Activated effector memory CD4-positive, alpha-beta T cell treated with anti-CD3 and anti-CD28 coated beads, Interleukin-2, amount 50 U/mL, for 16 hours (primary cell): ENCODE measurements around the gene LSM2.
A peak's percentile ranks its signal among the peaks of the same experiment; 100 is the strongest.
"Not testable (repeated sequence)": the region's sequence is repeated elsewhere in the genome, so short reads cannot be mapped to it uniquely, and the experiment has no call there.

Source experiments
- DNase-seq: peaks from one replicate; pipeline ENCODE4 v3.0.0-alpha.2; 2020

LSM2 gene

GRCh38 chr6:31827286-31828079 is 20.7 kb upstream of the LSM2 start, which contains the start of gene HSPA1B:
HSPA1B (plus strand) TSS chr6:31827738; CDS start chr6:31827951, 213 bp downstream.
- DNase-seq, result peak; percentile 97

- DNase-seq, result peak; percentile 80
These were observed 20.1 kb upstream of the LSM2 start for GRCh38 chr6:31826793-31827285.

GRCh38 chr6:31825553-31825952 is 18.8 kb upstream of the LSM2 start:
- no peak for DNase-seq

GRCh38 chr6:31823592-31824196 is 16.9 kb upstream of the LSM2 start:
- not testable (repeated sequence) for DNase-seq

GRCh38 chr6:31822036-31822821 is 15.5 kb upstream of the LSM2 start:
- DNase-seq, result peak; percentile 88

GRCh38 chr6:31821301-31822035 is 14.7 kb upstream of the LSM2 start:
- peak; percentile 89 for DNase-seq

DNA sequence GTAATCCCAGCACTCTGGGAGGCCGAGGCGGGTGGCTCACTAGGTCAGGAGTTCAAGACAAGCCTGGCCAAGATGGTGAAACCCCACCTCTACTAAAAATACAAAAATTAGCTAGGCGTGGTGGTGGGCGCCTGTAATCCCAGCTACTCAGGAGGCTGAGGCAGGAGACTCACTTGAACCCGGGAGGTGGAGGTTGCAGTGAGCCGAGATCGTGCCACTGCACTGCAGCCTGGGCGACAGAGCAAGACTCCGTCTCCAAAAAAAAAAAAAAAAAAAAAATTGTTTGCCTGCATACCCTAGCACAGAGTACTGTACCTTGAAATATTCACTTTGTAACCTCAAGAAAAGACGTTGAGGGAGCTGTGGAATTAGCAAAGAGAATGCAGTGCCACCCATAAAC is 13.6 kb upstream of the LSM2 start:
- DNase-seq, result not testable (repeated sequence)

- no peak for DNase-seq
These were observed 13.1 kb upstream of the LSM2 start for GRCh38 chr6:31819871-31820299.

DNA sequence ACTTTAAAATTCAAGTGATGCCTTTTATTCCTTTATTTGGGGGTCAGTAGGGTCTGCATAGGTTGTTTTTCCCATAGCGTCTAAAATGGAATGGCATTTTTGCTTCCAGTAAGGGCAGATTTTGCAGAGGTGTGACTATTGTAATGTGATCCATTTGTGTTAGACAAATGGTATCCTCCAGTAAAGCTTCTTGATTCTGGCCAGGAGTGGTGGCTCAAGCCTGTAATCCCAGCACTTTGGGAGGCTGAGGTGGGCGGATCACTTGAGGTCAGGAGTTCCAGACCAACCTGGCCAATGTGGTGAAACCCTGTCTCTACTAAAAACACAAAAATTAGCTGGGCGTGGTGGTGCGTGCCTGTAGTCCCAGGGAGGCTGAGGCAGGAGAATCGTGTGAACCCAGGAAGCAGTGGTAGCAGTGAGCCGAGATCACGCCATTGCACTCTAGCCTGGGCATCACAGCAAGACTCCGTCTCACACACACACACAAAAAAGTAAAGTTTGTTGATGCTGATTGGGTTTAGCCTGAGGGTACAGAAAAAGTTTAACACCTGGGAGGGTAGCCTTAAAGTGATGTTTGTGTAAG is 11.3 kb upstream of the LSM2 start:
- not testable (repeated sequence) for DNase-seq

DNA sequence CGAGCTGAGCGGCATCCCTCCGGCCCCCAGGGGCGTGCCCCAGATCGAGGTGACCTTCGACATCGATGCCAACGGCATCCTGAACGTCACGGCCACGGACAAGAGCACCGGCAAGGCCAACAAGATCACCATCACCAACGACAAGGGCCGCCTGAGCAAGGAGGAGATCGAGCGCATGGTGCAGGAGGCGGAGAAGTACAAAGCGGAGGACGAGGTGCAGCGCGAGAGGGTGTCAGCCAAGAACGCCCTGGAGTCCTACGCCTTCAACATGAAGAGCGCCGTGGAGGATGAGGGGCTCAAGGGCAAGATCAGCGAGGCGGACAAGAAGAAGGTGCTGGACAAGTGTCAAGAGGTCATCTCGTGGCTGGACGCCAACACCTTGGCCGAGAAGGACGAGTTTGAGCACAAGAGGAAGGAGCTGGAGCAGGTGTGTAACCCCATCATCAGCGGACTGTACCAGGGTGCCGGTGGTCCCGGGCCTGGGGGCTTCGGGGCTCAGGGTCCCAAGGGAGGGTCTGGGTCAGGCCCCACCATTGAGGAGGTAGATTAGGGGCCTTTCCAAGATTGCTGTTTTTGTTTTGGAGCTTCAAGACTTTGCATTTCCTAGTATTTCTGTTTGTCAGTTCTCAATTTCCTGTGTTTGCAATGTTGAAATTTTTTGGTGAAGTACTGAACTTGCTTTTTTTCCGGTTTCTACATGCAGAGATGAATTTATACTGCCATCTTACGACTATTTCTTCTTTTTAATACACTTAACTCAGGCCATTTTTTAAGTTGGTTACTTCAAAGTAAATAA is 10.6 kb upstream of the LSM2 start:
- peak; percentile 80 for DNase-seq

- DNase-seq, result peak; percentile 93
These were observed 8.5 kb upstream of the LSM2 start, which contains the start of the genes HSPA1A and HSPA1L for GRCh38 chr6:31815025-31815838. HSPA1A (plus strand) TSS chr6:31815543; CDS start chr6:31815757, 214 bp downstream. HSPA1L (minus strand) TSS chr6:31815283; CDS start chr6:31811972, 3,311 bp downstream.

DNA sequence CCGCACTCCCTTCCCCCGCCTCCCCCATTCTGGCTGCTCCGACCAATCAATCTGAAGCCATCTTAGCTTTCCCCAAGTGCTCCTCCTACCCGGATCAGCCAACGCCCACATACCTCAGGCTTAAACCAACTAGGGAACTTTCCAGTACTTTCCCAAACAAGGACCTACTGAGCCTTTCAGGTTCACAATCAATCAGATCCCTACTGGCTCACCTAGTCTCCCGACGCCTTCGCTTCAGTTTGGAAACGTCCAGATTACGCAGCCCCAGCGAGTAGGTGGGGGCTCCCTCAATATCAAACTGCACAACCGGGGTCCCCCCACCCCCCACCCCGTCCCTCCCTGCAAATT is 7.9 kb upstream of the LSM2 start:
- DNase-seq, result peak; percentile 90

DNA sequence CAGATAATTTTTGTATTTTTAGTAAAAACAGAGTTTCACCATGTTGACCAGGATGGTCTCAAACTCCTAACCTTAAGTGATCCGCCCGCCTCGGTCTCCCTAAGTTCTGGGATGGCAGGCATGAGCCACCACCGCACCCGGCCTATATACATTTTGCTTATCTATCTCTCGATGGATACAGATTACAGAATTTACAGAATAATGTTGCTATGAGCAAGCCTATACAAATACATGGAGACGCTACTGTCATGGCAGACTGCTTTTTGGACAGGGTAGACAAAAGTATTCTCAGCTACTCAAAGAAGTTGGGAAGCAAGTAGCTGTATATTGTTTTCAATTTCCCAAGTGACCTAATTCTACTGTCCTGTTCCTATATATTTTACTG is 6.7 kb upstream of the LSM2 start:
- DNase-seq, result no peak

DNA sequence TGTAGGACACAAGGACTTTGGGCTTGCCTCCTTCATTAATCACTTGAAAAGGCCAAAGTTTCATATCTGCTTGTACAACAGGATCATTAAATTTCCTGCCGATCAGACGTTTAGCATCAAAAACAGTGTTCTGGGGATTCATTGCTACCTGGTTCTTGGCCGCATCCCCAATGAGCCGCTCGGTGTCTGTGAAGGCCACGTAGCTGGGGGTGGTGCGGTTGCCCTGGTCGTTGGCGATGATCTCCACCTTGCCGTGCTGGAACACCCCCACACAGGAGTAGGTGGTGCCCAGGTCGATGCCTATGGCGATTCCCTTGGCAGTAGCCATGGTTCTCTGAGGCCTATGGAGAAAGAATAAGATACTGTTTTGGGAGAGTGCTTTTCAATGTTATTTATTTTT is 4.9 kb upstream of the LSM2 start:
- no peak for DNase-seq

DNA sequence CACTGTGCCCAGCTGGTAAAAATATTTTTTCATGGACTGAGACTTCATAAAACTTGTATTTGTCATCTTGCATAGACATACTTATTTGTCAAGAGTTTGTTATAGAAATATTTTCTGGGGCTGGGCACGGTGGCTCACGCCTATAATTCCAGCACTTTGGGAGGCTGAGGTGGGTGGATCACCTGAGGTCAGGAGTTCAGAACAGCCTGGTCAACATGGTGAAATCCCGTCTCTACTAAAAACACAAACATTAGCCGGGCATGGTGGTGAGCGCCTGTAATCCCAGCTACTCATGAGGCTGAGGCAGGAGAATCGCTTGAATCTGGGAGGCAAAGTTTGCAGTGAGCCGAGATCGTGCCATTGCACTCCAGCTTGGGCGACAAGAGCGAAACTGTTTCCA is 1.8 kb upstream of the LSM2 start:
- not testable (repeated sequence) for DNase-seq

- no peak for DNase-seq
These were observed 762 bp downstream of the LSM2 start for GRCh38 chr6:31805939-31806469.

GRCh38 chr6:31801031-31801927 is 5.5 kb downstream of the LSM2 start:
- DNase-seq, result not testable (repeated sequence)

- no peak for DNase-seq
These were observed 7.0 kb downstream of the LSM2 start for GRCh38 chr6:31799781-31800180.

DNA sequence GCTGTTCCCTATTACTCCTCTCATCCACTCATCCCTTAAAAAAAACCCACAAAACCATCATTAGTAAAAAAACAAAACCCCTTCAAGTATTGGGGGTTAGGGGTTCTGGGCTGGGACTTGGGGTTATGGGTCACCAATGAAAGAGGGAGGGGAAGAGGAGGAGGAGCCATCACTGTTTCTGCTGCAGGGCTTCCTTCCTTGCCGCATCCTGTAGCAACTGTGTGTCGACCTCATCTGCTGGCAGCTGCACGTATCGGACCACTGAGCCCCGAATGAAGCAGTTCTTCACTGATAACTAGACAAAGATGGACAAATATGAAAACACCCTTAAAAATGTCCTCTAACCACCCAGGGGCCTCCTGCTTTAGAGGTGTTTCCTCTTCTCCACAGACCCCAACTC is 9.2 kb downstream of the LSM2 start:
- peak; percentile 74 for DNase-seq
